Gastroesophageal sphincter (tissue), 4 donors: ENCODE data around the gene PDGFA. TPM values are rescaled to one million over a fixed set of nuclear protein-coding genes. Genes with fewer than 3 reads are reported as not detected.
A peak's percentile ranks its signal among the peaks of the same experiment; 100 is the strongest.

Source experiments
- ATAC-seq: fragments of 150-250 bp; one replicate; pipeline ENCODE4 v1.9.1; 2016; ENCODE audit warnings: mild to moderate bottlenecking, moderate library complexity
- H3K27ac ChIP-seq, 4 donors: fragments of 200-600 bp; sonication (generic) in 3 of 4; 1 replicate in 3 of 4; 2 replicates in 1 of 4; pipeline ENCODE4 v1.5.1; 2016 to 2019
- H3K27me3 ChIP-seq: fragments of 200-600 bp; sonication (generic); one replicate; pipeline ENCODE4 v1.5.1; 2019
- H3K36me3 ChIP-seq, 2 donors: fragments of 200-600 bp; sonication (generic); one replicate each; pipeline ENCODE4 v1.5.1; 2019; ENCODE audit warnings: control low read depth in 1 of 2
- H3K4me1 ChIP-seq, 3 donors: fragments of 200-600 bp; sonication (generic); 1 replicate in 2 of 3; 2 replicates in 1 of 3; pipeline ENCODE4 v1.5.1; 2016 to 2019; ENCODE audit warnings: control low read depth in 2 of 3
- H3K4me3 ChIP-seq, 2 donors: fragments of 200-600 bp; sonication (generic); one replicate each; pipeline ENCODE4 v1.5.1; 2019; ENCODE audit warnings: mild to moderate bottlenecking in 1 of 2, moderate library complexity in 1 of 2
- H3K9me3 ChIP-seq, 3 donors: fragments of 200-600 bp; sonication (generic); one replicate each; pipeline ENCODE4 v1.5.1; 2017 to 2019; ENCODE audit warnings: control low read depth in 2 of 3
- CTCF ChIP-seq, 4 experiments: fragments of 200-600 bp in 2 of 4; fragments of 450-650 bp in 2 of 4; sonication (generic) in 1 of 4; IDR thresholded peaks; one replicate each; pipeline ENCODE4 v1.5.1; 2017 to 2019; ENCODE audit warnings: antibody characterized with exemption in 4 of 4, mild to moderate bottlenecking in 2 of 4, moderate library complexity in 2 of 4
- EP300 ChIP-seq: sonication (generic); formaldehyde crosslinking; IDR thresholded peaks from one replicate; pipeline ENCODE4 v1.6.1; 2017; ENCODE audit warnings: antibody characterized with exemption, mild to moderate bottlenecking
- POLR2A ChIP-seq, 2 donors: fragments of 450-650 bp; IDR thresholded peaks; one replicate each; pipeline ENCODE4 v1.6.1; 2017; ENCODE audit warnings: antibody characterized with exemption in 2 of 2, mild to moderate bottlenecking in 2 of 2, moderate library complexity in 1 of 2
- POLR2AphosphoS5 ChIP-seq: sonication (generic); formaldehyde crosslinking; IDR thresholded peaks from one replicate; pipeline ENCODE4 v1.6.1; 2017; ENCODE audit warnings: antibody characterized with exemption
- WGBS, 2 donors: methylation state at CpG; one replicate each; pipeline ENCODE4 v1.1.5; 2018; ENCODE audit warnings: low coverage in 1 of 2; 5-methylcytosine and 5-hydroxymethylcytosine counted together
- total RNA-seq, 4 donors: library from RNA; depleted of rRNA; stranded (reverse); fragments of >200 nt; gene quantifications; one replicate each; pipeline ENCODE4 v1.1.0, GENCODE V29; 2016

The PDGFA gene
- total RNA-seq, 4 donors from 2014 or later: 66.0 to 162 (median 120) TPM

- no peak overlapping the region for H3K4me3 ChIP-seq
- no peaks in the 10 kb centered on the region for H3K27me3 ChIP-seq
- peaks cover 0 to 93% of the 10 kb centered on the region in 2 donors for H3K36me3 ChIP-seq
- TF ChIP-seq CTCF (IDR thresholded peaks at IDR 0.05) (no peak), POLR2AphosphoS5 (no peak), EP300 (no peak), POLR2A (IDR thresholded peaks at IDR 0.05) (no peak)
- peak overlapping the region in 2 of 4 donors; percentile 35 to 54 for H3K27ac ChIP-seq
- ATAC-seq: no peak
- no peaks in the 10 kb centered on the region for H3K9me3 ChIP-seq
- WGBS, 2 donors: 61 to 79% methylated on average over 5 to 6 of the region's 17 CpGs
- H3K4me1 ChIP-seq: peaks cover 0 to 53% (median 6%) of the 10 kb centered on the region in 3 donors
These were observed 11.9 kb downstream of the PDGFA start for GRCh38 chr7:507623-508300.

- no peak overlapping the region for H3K4me3 ChIP-seq
- peaks cover 0 to 46% (median 6%) of the 10 kb centered on the region in 3 donors for H3K4me1 ChIP-seq
- WGBS, 2 donors: 88% methylated on average over 5 of the region's 15 CpGs; no CpG with 5 or more reads in 1 of the 2 donors
- peaks cover 0 to 91% of the 10 kb centered on the region in 2 donors for H3K36me3 ChIP-seq
- H3K27ac ChIP-seq: peak overlapping the region in 3 of 4 donors; percentile 35 to 54 (median 54)
- TF ChIP-seq EP300 (no peak), CTCF (IDR thresholded peaks at IDR 0.05) (no peak), POLR2A (IDR thresholded peaks at IDR 0.05) (no peak), POLR2AphosphoS5 (no peak)
- ATAC-seq: no peak
- no peaks in the 10 kb centered on the region for H3K9me3 ChIP-seq
- H3K27me3 ChIP-seq: no peaks in the 10 kb centered on the region
These were observed 12.6 kb downstream of the PDGFA start for GRCh38 chr7:506921-507622.

DNA sequence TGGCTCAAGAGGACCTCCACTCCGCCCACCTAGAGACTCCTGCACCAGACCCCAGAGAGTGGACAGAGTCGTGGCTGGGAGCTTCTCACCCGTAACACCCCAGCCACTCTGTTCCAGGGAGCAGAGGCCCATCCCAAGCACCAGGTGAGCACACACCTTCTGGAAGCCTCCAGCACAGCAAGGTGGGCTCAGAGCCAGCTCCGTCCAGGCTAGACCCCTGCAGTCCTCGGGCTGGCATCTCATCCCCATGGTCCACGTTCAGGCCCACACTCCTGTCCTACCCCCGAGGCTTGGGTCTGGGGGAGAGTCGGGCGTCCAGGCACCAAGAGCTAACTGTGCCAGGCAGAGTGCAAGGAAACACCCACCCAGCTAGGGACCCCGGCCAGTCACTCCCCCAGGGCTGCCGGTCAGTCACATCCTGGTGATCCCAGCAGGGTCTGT is 13.2 kb downstream of the PDGFA start:
- Histone ChIP-seq H3K4me3 (no peak overlapping the region), H3K36me3 (peaks cover 0 to 91% of the 10 kb centered on the region in 2 donors), H3K9me3 (no peaks in the 10 kb centered on the region), H3K27me3 (no peaks in the 10 kb centered on the region), H3K27ac (peak overlapping the region in 2 of 4 donors; percentile 54), H3K4me1 (peaks cover 0 to 41% (median 6%) of the 10 kb centered on the region in 3 donors)
- TF ChIP-seq POLR2A (IDR thresholded peaks at IDR 0.05) (no peak), EP300 (no peak), POLR2AphosphoS5 (no peak), CTCF (IDR thresholded peaks at IDR 0.05) (no peak)
- no peak for ATAC-seq
- WGBS, 2 donors: 56 to 80% methylated on average over 2 to 3 of the region's 11 CpGs

- H3K27ac ChIP-seq: peak overlapping the region in 2 of 4 donors; percentile 56 to 61
- H3K27me3 ChIP-seq: no peaks in the 10 kb centered on the region
- peaks cover 0 to 93% of the 10 kb centered on the region in 2 donors for H3K36me3 ChIP-seq
- H3K4me3 ChIP-seq: no peak overlapping the region
- peaks cover 0 to 48% (median 6%) of the 10 kb centered on the region in 3 donors for H3K4me1 ChIP-seq
- WGBS, 2 donors: 82 to 100% methylated on average over 1 to 3 of the region's 16 CpGs
- no peaks in the 10 kb centered on the region for H3K9me3 ChIP-seq
- TF ChIP-seq POLR2A (IDR thresholded peaks at IDR 0.05) (no peak), POLR2AphosphoS5 (no peak), EP300 (no peak), CTCF (IDR thresholded peaks at IDR 0.05) (no peak)
- no peak for ATAC-seq
These were observed 14.5 kb downstream of the PDGFA start for GRCh38 chr7:505171-505570.
